Measurements from ENCODE around the gene NPTX1. TPM values are rescaled to one million over a fixed set of nuclear protein-coding genes. Genes with fewer than 3 reads are reported as not detected.

NPTX1 gene
- total and polyA plus RNA-seq, 2 experiments from 2014 or later: 3.4 to 20.5 TPM

- Mint-ChIP-seq H3K27ac (no peak overlapping the region), H3K4me1 (peaks cover 14% of the 10 kb centered on the region), H3K36me3 (ENCODE audit: low read depth) (peaks cover 3% of the 10 kb centered on the region; the same call in 1 of the 3 replicates), H3K9me3 (no peaks in the 10 kb centered on the region), H3K27me3 (ENCODE audit: insufficient read depth, low read depth, poor library complexity) (peaks cover 29% of the 10 kb centered on the region), H3K4me3 (no peak overlapping the region)
- DNase-seq (ENCODE audit: low spot score) (no peak), ATAC-seq (no peak)
- no peak overlapping the region for H3K4me3 ChIP-seq
- no peaks in the 10 kb centered on the region for H4K20me1 ChIP-seq (replicated peaks; ENCODE audit: insufficient read depth)
- no peaks in the 10 kb centered on the region for H3K36me3 ChIP-seq (ENCODE audit: insufficient read depth)
- H3F3A ChIP-seq (replicated peaks; ENCODE audit: low read depth): no peaks in the 10 kb centered on the region
- no peak for TF ChIP-seq REST (IDR thresholded peaks at IDR 0.05; ENCODE audit: unreplicated experiment)
- no peak for TF ChIP-seq POLR2AphosphoS5 (IDR thresholded peaks at IDR 0.05; ENCODE audit: low read depth)
- TF ChIP-seq STAT1 (IDR thresholded peaks at IDR 0.05; ENCODE audit: unreplicated experiment): no peak
- TF ChIP-seq JUNB (IDR thresholded peaks at IDR 0.05; ENCODE audit: unreplicated experiment): no peak
- TF ChIP-seq EZH2phosphoT487 (IDR thresholded peaks at IDR 0.05; ENCODE audit: unreplicated experiment): no peak
- TF ChIP-seq EZH2 (IDR thresholded peaks at IDR 0.05; ENCODE audit: low read depth, unreplicated experiment): no peak
- no peak for TF ChIP-seq NANOG (IDR thresholded peaks at IDR 0.05; ENCODE audit: borderline replicate concordance)
- no peak for TF ChIP-seq CREB1 (CRISPR knock-in tag; IDR thresholded peaks at IDR 0.05; ENCODE audit: low read depth)
- no peak for TF ChIP-seq CTCF (conservative IDR thresholded peaks at IDR 0.05; ENCODE audit: low read depth in 2 of 2)
- TF ChIP-seq ZNF114 (CRISPR knock-in tag; IDR thresholded peaks at IDR 0.05): no peak
- no peak for TF ChIP-seq ETS1 (IDR thresholded peaks at IDR 0.05)
- TF ChIP-seq ZNF462 (CRISPR knock-in tag; IDR thresholded peaks at IDR 0.05): no peak
- no peak for TF ChIP-seq ZNF331 (CRISPR knock-in tag; IDR thresholded peaks at IDR 0.05; ENCODE audit: low read depth)
- no peaks in the 10 kb centered on the region for H3K4me1 ChIP-seq (ENCODE audit: insufficient read depth)
- H3K79me2 ChIP-seq (replicated peaks; ENCODE audit: insufficient read depth): no peaks in the 10 kb centered on the region
- no peaks in the 10 kb centered on the region for H3K9me2 ChIP-seq (ENCODE audit: insufficient read depth)
- no peak overlapping the region for H3K27ac ChIP-seq (ENCODE audit: low read depth)
- H3K27me3 ChIP-seq (ENCODE audit: insufficient read depth): no peaks in the 10 kb centered on the region
- no peak overlapping the region for H3K4me2 ChIP-seq
- no peak overlapping the region for H2AFZ ChIP-seq
Measured at GRCh38 chr17:80494547-80494946, 18.1 kb upstream of the NPTX1 start.
